PC-3 (cell line): Measurements from ENCODE around the gene CCDC182.

ENCODE experiments used
- EZH2 ChIP-seq: fragments of 300-600 bp; sonication (generic); IDR thresholded peaks from one replicate; pipeline ENCODE4 v1.6.1; 2017; ENCODE audit warnings: antibody characterized with exemption, mild to moderate bottlenecking, low read length; ENCODE audit not compliant: unreplicated experiment
- TF ChIP-seq, protein P1 (sequence below): fragments of 300-600 bp; sonication (generic); conservative IDR thresholded peaks from 2 replicates; pipeline ENCODE4 v1.5.1; 2017; ENCODE audit warnings: antibody characterized with exemption, low read depth, mild to moderate bottlenecking, low read length

DNA sequence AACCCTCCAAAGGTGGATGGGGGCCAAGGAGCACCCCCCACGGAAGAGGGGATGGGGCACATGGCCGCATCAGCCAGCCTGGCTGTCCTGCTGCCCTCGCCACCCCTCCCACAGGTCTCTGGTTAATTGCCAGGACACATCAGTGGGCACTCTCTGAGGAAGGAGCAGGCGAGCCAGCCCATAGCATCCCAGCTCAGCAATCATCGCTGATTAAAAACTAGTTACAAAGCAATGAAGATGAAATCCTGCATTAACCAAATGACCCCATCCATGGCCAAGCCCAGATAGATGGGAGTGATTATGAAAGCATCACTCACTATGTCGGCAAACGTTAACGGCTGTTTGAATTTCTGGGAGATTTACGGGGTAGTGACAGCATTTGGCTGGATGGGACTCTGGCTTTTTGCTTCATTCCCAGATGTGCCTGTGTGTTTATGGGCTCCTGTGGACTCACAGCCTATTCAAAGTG is 45.3 kb downstream of the CCDC182 start:
- TF ChIP-seq EZH2: no peak
- TF ChIP-seq, protein P1, sequence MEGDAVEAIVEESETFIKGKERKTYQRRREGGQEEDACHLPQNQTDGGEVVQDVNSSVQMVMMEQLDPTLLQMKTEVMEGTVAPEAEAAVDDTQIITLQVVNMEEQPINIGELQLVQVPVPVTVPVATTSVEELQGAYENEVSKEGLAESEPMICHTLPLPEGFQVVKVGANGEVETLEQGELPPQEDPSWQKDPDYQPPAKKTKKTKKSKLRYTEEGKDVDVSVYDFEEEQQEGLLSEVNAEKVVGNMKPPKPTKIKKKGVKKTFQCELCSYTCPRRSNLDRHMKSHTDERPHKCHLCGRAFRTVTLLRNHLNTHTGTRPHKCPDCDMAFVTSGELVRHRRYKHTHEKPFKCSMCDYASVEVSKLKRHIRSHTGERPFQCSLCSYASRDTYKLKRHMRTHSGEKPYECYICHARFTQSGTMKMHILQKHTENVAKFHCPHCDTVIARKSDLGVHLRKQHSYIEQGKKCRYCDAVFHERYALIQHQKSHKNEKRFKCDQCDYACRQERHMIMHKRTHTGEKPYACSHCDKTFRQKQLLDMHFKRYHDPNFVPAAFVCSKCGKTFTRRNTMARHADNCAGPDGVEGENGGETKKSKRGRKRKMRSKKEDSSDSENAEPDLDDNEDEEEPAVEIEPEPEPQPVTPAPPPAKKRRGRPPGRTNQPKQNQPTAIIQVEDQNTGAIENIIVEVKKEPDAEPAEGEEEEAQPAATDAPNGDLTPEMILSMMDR: no peak
